HepG2 (cell line): ENCODE data around the gene EFCAB8. TPM values are rescaled to one million over a fixed set of nuclear protein-coding genes. Genes with fewer than 3 reads are reported as not detected.

Experiments
- ARID2 ChIP-seq: sonication (generic); formaldehyde crosslinking; IDR thresholded peaks from 2 replicates; pipeline ENCODE4 v1.8.1; 2022; ENCODE audit warnings: mild to moderate bottlenecking, missing genetic modification reagents, borderline replicate concordance
- CEBPG ChIP-seq: IDR thresholded peaks from 2 replicates; pipeline ENCODE4 v1.6.1; 2016
- FOSL2 ChIP-seq: sonication (generic); formaldehyde crosslinking; IDR thresholded peaks from 2 replicates; pipeline ENCODE4 v1.4.0; 2020; ENCODE audit warnings: missing genetic modification reagents
- FOXO4 ChIP-seq: sonication (generic); formaldehyde crosslinking; conservative IDR thresholded peaks from 2 replicates; pipeline ENCODE4 v1.8.1; 2023; ENCODE audit warnings: missing genetic modification reagents
- HOXA9 ChIP-seq: sonication (generic); formaldehyde crosslinking; IDR thresholded peaks from 2 replicates; pipeline ENCODE4 v1.8.1; 2022; ENCODE audit warnings: missing genetic modification reagents, mild to moderate bottlenecking, moderate library complexity, borderline replicate concordance
- IKZF1 ChIP-seq: fragments of 450-650 bp; IDR thresholded peaks from 2 replicates; pipeline ENCODE4 v1.7.1; 2016
- NFKBIZ ChIP-seq: IDR thresholded peaks from 2 replicates; pipeline ENCODE4 v1.6.1; 2018; ENCODE audit warnings: missing genetic modification reagents, missing compliant biosample characterization
- RELA ChIP-seq: sonication (generic); formaldehyde crosslinking; IDR thresholded peaks from 2 replicates; pipeline ENCODE4 v1.4.0; 2020; ENCODE audit warnings: missing genetic modification reagents
- XRCC5 ChIP-seq: fragments of 200-400 bp; formaldehyde crosslinking; optimal IDR thresholded peaks from 2 replicates; pipeline ENCODE3; 2017; ENCODE audit warnings: mild to moderate bottlenecking, low read length
- ZBTB10 ChIP-seq: sonication (generic); formaldehyde crosslinking; IDR thresholded peaks from 2 replicates; pipeline ENCODE4 v1.4.0; 2020; ENCODE audit warnings: missing genetic modification reagents, borderline replicate concordance
- ZNF224 ChIP-seq: sonication (generic); formaldehyde crosslinking; IDR thresholded peaks from 2 replicates; pipeline ENCODE4 v1.5.0; 2020; ENCODE audit warnings: mild to moderate bottlenecking, missing genetic modification reagents
- ZNF574 ChIP-seq: sonication (generic); formaldehyde crosslinking; IDR thresholded peaks from 2 replicates; pipeline ENCODE4 v1.4.0; 2020; ENCODE audit warnings: missing genetic modification reagents
- ZNF891 ChIP-seq: sonication (generic); formaldehyde crosslinking; IDR thresholded peaks from 2 replicates; pipeline ENCODE4 v1.5.0; 2020; ENCODE audit warnings: mild to moderate bottlenecking, missing genetic modification reagents
- polyA plus RNA-seq, 8 experiments: library from polyadenylated mRNA; depleted of rRNA in 3 of 8; stranded (reverse) in 7 of 8; unstranded in 1 of 8; fragments of >200 nt; fragmentation: Illumina TruSeq in 4 of 8; extraction: Trizol in 4 of 8; gene quantifications; 2 replicates each; pipeline versions ENCODE4 v1.2.1 to v1.2.3, GENCODE V29; 2011 to 2016; ENCODE audit warnings: low read depth in 4 of 8, missing spikeins in 1 of 8, mixed read lengths in 1 of 8; ENCODE audit not compliant: insufficient read depth in 1 of 8
- total RNA-seq, 5 experiments: library from RNA; depleted of rRNA; stranded (reverse); fragments of >200 nt; fragmentation: Illumina TruSeq; extraction: Trizol; gene quantifications; 2 replicates each; pipeline ENCODE4 v1.2.3, GENCODE V29; 2016; ENCODE audit warnings: low read depth in 1 of 5
- TF ChIP-seq, protein P1 (sequence below): IDR thresholded peaks from 2 replicates; pipeline ENCODE4 v1.6.1; 2016; ENCODE audit warnings: missing compliant biosample characterization, missing genetic modification reagents, borderline replicate concordance
- TF ChIP-seq, protein P2 (sequence below): IDR thresholded peaks from 2 replicates; pipeline ENCODE4 v1.4.0; 2020; ENCODE audit warnings: mild to moderate bottlenecking, missing genetic modification reagents

EFCAB8 gene
- total and polyA plus RNA-seq, 2 of the 13 experiments (the other 11 are each of a cell fraction or from before 2014, with no cell fraction given) = 0.15 to 0.22 TPM

DNA sequence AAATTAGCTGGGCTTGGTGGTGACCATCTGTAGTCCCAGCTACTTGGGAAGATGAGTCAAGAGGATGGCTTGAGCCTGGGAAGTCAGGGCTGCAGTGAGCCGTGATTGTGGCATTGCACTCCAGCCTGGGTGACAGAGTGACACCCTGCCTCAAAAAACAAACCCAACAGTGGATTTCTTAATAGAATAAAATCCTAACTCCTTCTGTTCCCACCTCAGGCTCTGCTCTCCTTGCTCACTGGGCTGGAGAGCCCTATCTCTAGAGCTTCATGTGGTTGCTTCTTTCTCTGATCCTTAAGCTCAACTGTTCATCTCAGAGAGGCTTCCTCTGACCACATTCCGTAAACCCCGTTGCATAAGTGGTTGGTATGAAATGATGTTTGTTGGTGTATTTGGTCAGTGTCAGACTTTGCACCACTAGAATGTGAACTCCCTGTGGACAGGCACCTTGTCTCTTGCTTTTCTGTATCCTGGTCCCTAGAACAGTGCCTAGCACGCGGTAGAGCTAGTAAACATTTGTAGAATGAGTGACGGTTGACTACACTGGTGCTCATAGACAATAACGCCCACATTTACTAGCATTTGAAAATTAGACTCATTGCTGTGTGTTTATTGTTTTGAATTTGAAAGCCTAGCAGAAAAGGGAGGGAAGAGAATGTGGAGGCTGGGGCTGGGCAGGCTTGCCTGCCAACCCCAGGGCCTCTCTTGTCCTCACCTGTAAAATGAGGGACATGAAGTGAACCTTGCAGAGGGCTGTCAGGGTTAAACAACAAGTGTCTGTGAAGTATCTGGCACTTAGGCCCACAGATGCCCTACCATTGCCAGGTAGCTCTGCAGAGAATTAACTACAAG lies 34.8 kb upstream of the EFCAB8 start (continued):
- TF ChIP-seq, protein P1, sequence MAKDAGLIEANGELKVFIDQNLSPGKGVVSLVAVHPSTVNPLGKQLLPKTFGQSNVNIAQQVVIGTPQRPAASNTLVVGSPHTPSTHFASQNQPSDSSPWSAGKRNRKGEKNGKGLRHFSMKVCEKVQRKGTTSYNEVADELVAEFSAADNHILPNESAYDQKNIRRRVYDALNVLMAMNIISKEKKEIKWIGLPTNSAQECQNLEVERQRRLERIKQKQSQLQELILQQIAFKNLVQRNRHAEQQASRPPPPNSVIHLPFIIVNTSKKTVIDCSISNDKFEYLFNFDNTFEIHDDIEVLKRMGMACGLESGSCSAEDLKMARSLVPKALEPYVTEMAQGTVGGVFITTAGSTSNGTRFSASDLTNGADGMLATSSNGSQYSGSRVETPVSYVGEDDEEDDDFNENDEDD = no peak
- TF ChIP-seq ARID2 (CRISPR knock-in tag) (no peak), XRCC5 (no peak), IKZF1 (no peak), ZNF891 (CRISPR knock-in tag) (no peak), FOXO4 (CRISPR knock-in tag) (no peak), ZNF574 (CRISPR knock-in tag) (no peak), CEBPG (CRISPR knock-in tag) (peak; percentile 75), NFKBIZ (CRISPR knock-in tag) (no peak), ZNF224 (no peak), HOXA9 (no peak), RELA (CRISPR knock-in tag) (no peak), ZBTB10 (CRISPR knock-in tag) (no peak), FOSL2 (CRISPR knock-in tag) (no peak)
- TF ChIP-seq, protein P2, sequence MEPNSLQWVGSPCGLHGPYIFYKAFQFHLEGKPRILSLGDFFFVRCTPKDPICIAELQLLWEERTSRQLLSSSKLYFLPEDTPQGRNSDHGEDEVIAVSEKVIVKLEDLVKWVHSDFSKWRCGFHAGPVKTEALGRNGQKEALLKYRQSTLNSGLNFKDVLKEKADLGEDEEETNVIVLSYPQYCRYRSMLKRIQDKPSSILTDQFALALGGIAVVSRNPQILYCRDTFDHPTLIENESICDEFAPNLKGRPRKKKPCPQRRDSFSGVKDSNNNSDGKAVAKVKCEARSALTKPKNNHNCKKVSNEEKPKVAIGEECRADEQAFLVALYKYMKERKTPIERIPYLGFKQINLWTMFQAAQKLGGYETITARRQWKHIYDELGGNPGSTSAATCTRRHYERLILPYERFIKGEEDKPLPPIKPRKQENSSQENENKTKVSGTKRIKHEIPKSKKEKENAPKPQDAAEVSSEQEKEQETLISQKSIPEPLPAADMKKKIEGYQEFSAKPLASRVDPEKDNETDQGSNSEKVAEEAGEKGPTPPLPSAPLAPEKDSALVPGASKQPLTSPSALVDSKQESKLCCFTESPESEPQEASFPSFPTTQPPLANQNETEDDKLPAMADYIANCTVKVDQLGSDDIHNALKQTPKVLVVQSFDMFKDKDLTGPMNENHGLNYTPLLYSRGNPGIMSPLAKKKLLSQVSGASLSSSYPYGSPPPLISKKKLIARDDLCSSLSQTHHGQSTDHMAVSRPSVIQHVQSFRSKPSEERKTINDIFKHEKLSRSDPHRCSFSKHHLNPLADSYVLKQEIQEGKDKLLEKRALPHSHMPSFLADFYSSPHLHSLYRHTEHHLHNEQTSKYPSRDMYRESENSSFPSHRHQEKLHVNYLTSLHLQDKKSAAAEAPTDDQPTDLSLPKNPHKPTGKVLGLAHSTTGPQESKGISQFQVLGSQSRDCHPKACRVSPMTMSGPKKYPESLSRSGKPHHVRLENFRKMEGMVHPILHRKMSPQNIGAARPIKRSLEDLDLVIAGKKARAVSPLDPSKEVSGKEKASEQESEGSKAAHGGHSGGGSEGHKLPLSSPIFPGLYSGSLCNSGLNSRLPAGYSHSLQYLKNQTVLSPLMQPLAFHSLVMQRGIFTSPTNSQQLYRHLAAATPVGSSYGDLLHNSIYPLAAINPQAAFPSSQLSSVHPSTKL (CRISPR knock-in tag) = no peak
